SK-N-SH (cell line): ENCODE data around the gene MYH10. TPM values are rescaled to one million over a fixed set of nuclear protein-coding genes. Genes with fewer than 3 reads are reported as not detected.

Source experiments
- CTCF ChIA-PET: fragments of 300-600, 350-600 bp; formaldehyde crosslinking; extraction: SDS; loops from one replicate; lab custom pipeline; 2021; lab: Yijun Ruan, JAX
- POLR2A ChIA-PET: fragments of 350-600 bp; sonication (Branson Sonifier 250); formaldehyde crosslinking; extraction: SDS; loops from one replicate; lab custom pipeline; 2020; ENCODE audit warnings: antibody characterized with exemption, inconsistent platforms; lab: Yijun Ruan, JAX
- DNase-seq: peaks from one replicate; pipeline ENCODE4 v3.0.0; 2012
- H2AFZ ChIP-seq: fragments of 200-600 bp; sonication (generic); 2 replicates; pipeline ENCODE4 v1.8.1; 2016; ENCODE audit warnings: antibody characterized with exemption, mild to moderate bottlenecking, low read depth
- H3F3A ChIP-seq: fragments of 200-600 bp; sonication (generic); replicated peaks from 2 replicates; pipeline ENCODE3; 2016; ENCODE audit warnings: antibody characterized with exemption, mild to moderate bottlenecking; ENCODE audit not compliant: insufficient read depth
- H3K27ac ChIP-seq, 2 experiments: fragments of 200-500 bp in 1 of 2; fragments of 200-600 bp in 1 of 2; sonication (Bioruptor generic) in 1 of 2; sonication (generic), shearing (Covaris generic) in 1 of 2; 2 replicates each; pipeline versions ENCODE4 v1.5.1 to v1.6.1; 2014 to 2016; ENCODE audit warnings: low read depth in 2 of 2, inconsistent platforms in 1 of 2, low read length in 1 of 2, mild to moderate bottlenecking in 1 of 2, mixed read lengths in 1 of 2
- H3K27me3 ChIP-seq: fragments of 200-600 bp; sonication (generic), shearing (Covaris generic); 2 replicates; pipeline ENCODE4 v1.6.1; 2016; ENCODE audit warnings: mixed run types; ENCODE audit not compliant: insufficient read depth
- H3K36me3 ChIP-seq, 2 experiments: fragments of 200-500 bp in 1 of 2; fragments of 200-600 bp in 1 of 2; sonication (Bioruptor generic) in 1 of 2; sonication (generic) in 1 of 2; replicated peaks in 1 of 2; 2 replicates each; pipeline versions ENCODE3 to v1.5.1; 2014 to 2016; ENCODE audit warnings: low read length in 1 of 2, mild to moderate bottlenecking in 1 of 2; ENCODE audit not compliant: insufficient read depth in 2 of 2, control insufficient read depth in 1 of 2
- H3K4me1 ChIP-seq, 2 experiments: fragments of 200-500 bp in 1 of 2; fragments of 200-600 bp in 1 of 2; sonication (Bioruptor generic) in 1 of 2; sonication (generic), shearing (Covaris generic) in 1 of 2; 2 replicates each; pipeline versions ENCODE4 v1.5.1 to v1.6.1; 2014 to 2016; ENCODE audit warnings: low read depth in 1 of 2, low read length in 1 of 2, mixed run types in 1 of 2; ENCODE audit not compliant: insufficient read depth in 2 of 2, control insufficient read depth in 1 of 2
- H3K4me2 ChIP-seq: fragments of 200-600 bp; sonication (generic), shearing (Covaris generic); 2 replicates; pipeline ENCODE4 v1.6.1; 2017; ENCODE audit warnings: mixed run types
- H3K4me3 ChIP-seq, 2 experiments: fragments of 200-500 bp in 1 of 2; fragments of 200-600 bp in 1 of 2; sonication (Bioruptor generic) in 1 of 2; sonication (generic), shearing (Covaris generic) in 1 of 2; 2 replicates each; pipeline versions ENCODE4 v1.5.1 to v1.8.1; 2014 to 2016; ENCODE audit warnings: low read depth in 2 of 2, inconsistent platforms in 1 of 2, low read length in 1 of 2, mild to moderate bottlenecking in 1 of 2, mixed read lengths in 1 of 2, moderate library complexity in 1 of 2
- H3K79me2 ChIP-seq: fragments of 200-600 bp; sonication (generic); 2 replicates; pipeline ENCODE4 v1.8.1; 2017; ENCODE audit warnings: mild to moderate bottlenecking; ENCODE audit not compliant: insufficient read depth
- H3K9ac ChIP-seq: fragments of 200-600 bp; sonication (generic); 2 replicates; pipeline ENCODE4 v1.6.1; 2017; ENCODE audit warnings: mixed run types
- H3K9me2 ChIP-seq: fragments of 200-600 bp; sonication (generic); 2 replicates; pipeline ENCODE4 v1.6.1; 2017; ENCODE audit warnings: mixed run types
- H3K9me3 ChIP-seq: fragments of 200-600 bp; sonication (generic); 2 replicates; pipeline ENCODE4 v1.6.1; 2017; ENCODE audit warnings: mixed run types, mild to moderate bottlenecking, moderate library complexity
- H4K20me1 ChIP-seq: fragments of 200-600 bp; sonication (generic); 2 replicates; pipeline ENCODE4 v1.6.1; 2017; ENCODE audit warnings: mild to moderate bottlenecking, mixed run types; ENCODE audit not compliant: insufficient read depth
- CTCF ChIP-seq: fragments of 200-600 bp; sonication (generic); IDR thresholded peaks from 2 replicates; pipeline ENCODE4 v1.6.1; 2017; ENCODE audit warnings: antibody characterized with exemption, mild to moderate bottlenecking, moderate library complexity
- ELF1 ChIP-seq: IDR thresholded peaks from 2 replicates; pipeline ENCODE4 v1.4.0; 2012
- EP300 ChIP-seq, 2 experiments: IDR thresholded peaks; 2 replicates each; pipeline versions ENCODE4 v1.4.0 to v1.6.1; 2012; ENCODE audit warnings: borderline replicate concordance in 1 of 2, low read depth in 1 of 2, low read length in 1 of 2
- FOXJ3 ChIP-seq: sonication (generic); formaldehyde crosslinking; IDR thresholded peaks from 2 replicates; pipeline ENCODE4 v1.5.1; 2020; ENCODE audit warnings: mild to moderate bottlenecking, missing genetic modification reagents
- FOXM1 ChIP-seq: IDR thresholded peaks from 2 replicates; pipeline ENCODE4 v1.4.0; 2012; ENCODE audit warnings: low read depth, mild to moderate bottlenecking
- JUND ChIP-seq: IDR thresholded peaks from 2 replicates; pipeline ENCODE4 v1.4.0; 2012
- MAX ChIP-seq: IDR thresholded peaks from 2 replicates; pipeline ENCODE4 v1.4.0; 2012; ENCODE audit warnings: low read depth
- NFIC ChIP-seq: IDR thresholded peaks from 2 replicates; pipeline ENCODE4 v1.4.0; 2012; ENCODE audit warnings: borderline replicate concordance
- NRF1 ChIP-seq: IDR thresholded peaks from 2 replicates; pipeline ENCODE4 v1.6.1; 2012; ENCODE audit warnings: low read depth, mild to moderate bottlenecking, low read length
- PBX3 ChIP-seq: IDR thresholded peaks from 2 replicates; pipeline ENCODE4; 2012
- POLR2AphosphoS5 ChIP-seq: IDR thresholded peaks from 2 replicates; pipeline ENCODE4 v1.6.1; 2012; ENCODE audit warnings: low read depth, low read length
- RAD21 ChIP-seq: IDR thresholded peaks from 2 replicates; pipeline ENCODE4 v1.6.1; 2012; ENCODE audit warnings: mild to moderate bottlenecking, low read length
- RCOR1 ChIP-seq: fragments of 150-350 bp; IDR thresholded peaks from 2 replicates; pipeline ENCODE4 v1.6.1; 2017; ENCODE audit warnings: antibody characterized with exemption, low read length
- RFX5 ChIP-seq: IDR thresholded peaks from 2 replicates; pipeline ENCODE4 v1.6.1; 2012; ENCODE audit warnings: mild to moderate bottlenecking, improper control_type of control experiment, low read length
- SMC3 ChIP-seq: IDR thresholded peaks from 2 replicates; pipeline ENCODE4 v1.6.1; 2012; ENCODE audit warnings: low read depth, low read length, improper control_type of control experiment
- TEAD4 ChIP-seq: IDR thresholded peaks from 2 replicates; pipeline ENCODE4 v1.4.0; 2012; ENCODE audit warnings: mild to moderate bottlenecking, borderline replicate concordance; ENCODE audit not compliant: insufficient read depth
- USF2 ChIP-seq: fragments of 150-350 bp; IDR thresholded peaks from 2 replicates; pipeline ENCODE4 v1.6.1; 2017; ENCODE audit warnings: antibody characterized with exemption, low read length, low read depth, borderline replicate concordance
- YY1 ChIP-seq: IDR thresholded peaks from 2 replicates; pipeline ENCODE4 v1.4.0; 2012; ENCODE audit warnings: low read depth, mild to moderate bottlenecking
- ZBTB33 ChIP-seq: IDR thresholded peaks from 2 replicates; pipeline ENCODE4 v1.4.0; 2012; ENCODE audit warnings: low read depth, borderline replicate concordance
- WGBS: methylation state at CpG from one replicate; pipeline ENCODE4 v1.1.6; 2017; ENCODE audit warnings: low lambda C conversion rate; 5-methylcytosine and 5-hydroxymethylcytosine counted together
- polyA plus RNA-seq, 3 experiments: library from polyadenylated mRNA; depleted of rRNA; stranded (reverse); fragments of >200 nt; gene quantifications; 2 replicates each; pipeline ENCODE4 v1.2.3, GENCODE V29; 2012

MYH10 gene
- polyA plus RNA-seq, 1 of the 3 experiments (the other 2 are of a cell fraction), result 64.2 TPM

- Histone ChIP-seq H3K9me3 (no peaks in the 10 kb centered on the region), H3F3A (no peaks in the 10 kb centered on the region), H3K4me2 (no peak overlapping the region), H3K27me3 (no peaks in the 10 kb centered on the region), H3K9me2 (no peaks in the 10 kb centered on the region), H3K36me3 (peaks cover 14 to 33% of the 10 kb centered on the region in 2 experiments), H3K27ac (no peak overlapping the region), H3K4me3 (no peak overlapping the region), H4K20me1 (peaks cover 7% of the 10 kb centered on the region; the same call in 1 of the 2 replicates), H2AFZ (no peak overlapping the region), H3K79me2 (peaks cover 57% of the 10 kb centered on the region), H3K9ac (no peak overlapping the region), H3K4me1 (no peaks in the 10 kb centered on the region; a peak in 1 of 4 replicates)
- TF ChIP-seq FOXM1 (no peak), ZBTB33 (no peak), NFIC (no peak), SMC3 (no peak), RAD21 (no peak), MAX (no peak), EP300 (IDR thresholded peaks at IDR 0.05; ENCODE audit: borderline replicate concordance in 1 of 2, low read depth in 1 of 2, low read length in 1 of 2) (no peak), TEAD4 (no peak)
- no peak for DNase-seq
- CTCF ChIA-PET, result no interaction called here
- 79% methylated on average over 8 of the region's 8 CpGs for WGBS
- POLR2A ChIA-PET, result no interaction called here
Measured at GRCh38 chr17:8588877-8589554, 41.5 kb downstream of the MYH10 start.

GRCh38 chr17:8586766-8587165, 43.8 kb downstream of the MYH10 start:
- Histone ChIP-seq H3K4me2 (no peak overlapping the region), H3K27ac (no peak overlapping the region), H3K27me3 (no peaks in the 10 kb centered on the region), H4K20me1 (peaks cover 5% of the 10 kb centered on the region; the same call in 1 of the 2 replicates), H3K9me3 (no peaks in the 10 kb centered on the region), H3K9ac (no peak overlapping the region), H2AFZ (no peak overlapping the region), H3K36me3 (peaks cover 16 to 21% of the 10 kb centered on the region in 2 experiments), H3K4me1 (no peaks in the 10 kb centered on the region; a peak in 1 of 4 replicates), H3F3A (no peaks in the 10 kb centered on the region), H3K79me2 (peaks cover 41% of the 10 kb centered on the region), H3K4me3 (no peak overlapping the region), H3K9me2 (no peaks in the 10 kb centered on the region)
- WGBS, result 93% methylated on average over 4 of the region's 4 CpGs
- DNase-seq, result no peak
- ChIA-PET CTCF (no interaction called here), POLR2A (no interaction called here)
- no peak for TF ChIP-seq CTCF
- TF ChIP-seq RAD21, result no peak
- TF ChIP-seq JUND, result no peak
- TF ChIP-seq ZBTB33, result no peak
- TF ChIP-seq MAX, result no peak
- TF ChIP-seq FOXM1, result no peak
- TF ChIP-seq POLR2AphosphoS5, result no peak
- no peak for TF ChIP-seq TEAD4
- no peak for TF ChIP-seq ELF1
- TF ChIP-seq YY1, result no peak
- TF ChIP-seq FOXJ3 (CRISPR knock-in tag), result no peak
- no peak for TF ChIP-seq RFX5
- TF ChIP-seq PBX3, result no peak
- TF ChIP-seq USF2, result no peak
- TF ChIP-seq RCOR1, result no peak
- no peak for TF ChIP-seq NRF1
